ENCODE data around the gene ATG16L1.
A peak's percentile ranks its signal among the peaks of the same experiment; 100 is the strongest.

ATG16L1 gene

GRCh38 chr2:233261819-233262555 is 10.5 kb downstream of the ATG16L1 start:
- no peak for DNase-seq

DNA sequence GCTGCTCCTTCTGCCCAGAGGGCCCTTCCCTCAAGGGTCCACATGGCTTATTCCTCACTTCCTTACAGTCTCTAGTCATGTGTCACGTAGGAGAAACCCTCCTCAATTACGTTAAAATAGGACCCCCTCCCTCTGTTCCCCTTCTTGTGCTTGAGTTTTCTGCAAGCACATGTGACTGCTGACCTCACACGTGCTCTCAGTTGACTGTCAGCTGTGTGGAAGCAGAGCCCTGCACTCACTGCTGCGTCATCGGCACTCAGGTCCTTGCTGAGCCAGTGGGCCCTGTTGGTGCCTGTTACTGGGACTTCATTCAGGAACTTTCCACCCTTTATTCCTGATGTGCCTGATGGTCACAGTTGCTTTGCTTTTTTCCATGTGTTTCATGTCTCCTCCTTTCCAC is 11.1 kb downstream of the ATG16L1 start:
- DNase-seq = no peak

DNA sequence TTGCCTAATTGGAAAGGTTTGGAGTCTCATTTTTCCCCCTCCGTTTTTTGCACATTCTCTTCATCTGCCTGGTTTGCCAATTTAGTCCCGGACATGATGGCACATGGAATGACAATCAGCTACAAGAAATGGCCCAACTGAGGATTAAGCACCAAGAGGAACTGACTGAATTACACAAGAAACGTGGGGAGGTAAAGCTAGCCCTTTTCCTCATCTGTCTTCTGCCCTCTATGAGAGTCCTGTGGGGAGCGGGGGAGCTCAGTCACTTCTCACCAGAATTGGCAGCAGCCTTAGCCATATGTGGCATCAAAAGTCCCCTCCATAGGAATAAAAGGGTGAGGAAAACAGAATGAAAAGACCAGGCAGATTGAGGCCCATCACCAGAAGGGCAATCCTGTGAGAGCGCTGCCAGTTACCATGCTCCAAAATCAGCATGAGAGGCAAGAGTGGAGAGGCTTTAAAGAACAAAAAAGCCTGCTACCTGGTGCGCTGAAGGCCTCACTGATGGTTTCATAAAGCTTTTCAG is 11.6 kb downstream of the ATG16L1 start:
- DNase-seq = no peak

- DNase-seq = no peak
Measured at GRCh38 chr2:233264667-233265066, 13.2 kb downstream of the ATG16L1 start.

DNA sequence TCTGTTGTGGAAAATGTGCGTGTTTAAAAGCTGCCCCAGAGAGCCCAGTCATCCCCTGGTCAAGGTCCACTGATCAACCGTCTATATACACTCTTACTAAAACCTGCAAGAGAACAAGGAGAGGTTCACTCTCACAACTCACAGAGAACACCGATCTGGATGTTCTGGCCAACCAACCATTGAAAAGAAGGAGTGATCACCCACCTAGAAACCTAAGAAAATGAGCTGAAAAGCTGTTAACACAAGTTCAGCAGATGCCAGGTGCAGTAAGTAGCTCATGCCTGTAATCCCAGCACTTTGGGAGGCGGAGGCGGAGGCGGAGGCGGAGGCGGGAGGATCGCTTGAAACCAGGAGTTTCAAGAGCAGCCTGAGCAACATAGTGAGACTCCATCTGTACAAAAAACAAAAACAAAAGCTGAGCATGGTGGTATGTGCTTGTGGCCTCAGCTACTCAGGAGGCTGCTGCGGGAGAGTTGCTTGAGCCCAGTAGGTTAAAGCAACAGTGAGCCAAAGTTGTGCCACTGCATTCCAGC is 14.5 kb downstream of the ATG16L1 start:
- no peak for DNase-seq

DNA sequence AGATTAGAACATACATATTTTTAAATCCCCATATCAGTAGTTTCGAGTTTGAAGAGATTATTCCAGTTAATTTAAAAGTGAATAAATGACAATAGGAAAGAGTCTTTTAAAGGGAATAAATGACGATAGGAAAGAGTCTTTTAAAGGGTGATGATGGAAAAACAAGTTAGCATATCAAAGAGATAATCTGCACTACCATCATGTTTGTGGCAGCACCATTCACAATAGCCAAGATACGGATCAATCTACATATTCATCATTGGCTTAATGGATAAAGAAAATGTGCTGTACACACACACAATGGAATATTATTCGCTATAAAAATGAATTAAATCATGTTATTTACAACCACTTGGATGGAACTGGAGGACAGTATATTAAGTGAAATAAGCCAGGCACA is 15.0 kb downstream of the ATG16L1 start:
- DNase-seq = no peak

DNA sequence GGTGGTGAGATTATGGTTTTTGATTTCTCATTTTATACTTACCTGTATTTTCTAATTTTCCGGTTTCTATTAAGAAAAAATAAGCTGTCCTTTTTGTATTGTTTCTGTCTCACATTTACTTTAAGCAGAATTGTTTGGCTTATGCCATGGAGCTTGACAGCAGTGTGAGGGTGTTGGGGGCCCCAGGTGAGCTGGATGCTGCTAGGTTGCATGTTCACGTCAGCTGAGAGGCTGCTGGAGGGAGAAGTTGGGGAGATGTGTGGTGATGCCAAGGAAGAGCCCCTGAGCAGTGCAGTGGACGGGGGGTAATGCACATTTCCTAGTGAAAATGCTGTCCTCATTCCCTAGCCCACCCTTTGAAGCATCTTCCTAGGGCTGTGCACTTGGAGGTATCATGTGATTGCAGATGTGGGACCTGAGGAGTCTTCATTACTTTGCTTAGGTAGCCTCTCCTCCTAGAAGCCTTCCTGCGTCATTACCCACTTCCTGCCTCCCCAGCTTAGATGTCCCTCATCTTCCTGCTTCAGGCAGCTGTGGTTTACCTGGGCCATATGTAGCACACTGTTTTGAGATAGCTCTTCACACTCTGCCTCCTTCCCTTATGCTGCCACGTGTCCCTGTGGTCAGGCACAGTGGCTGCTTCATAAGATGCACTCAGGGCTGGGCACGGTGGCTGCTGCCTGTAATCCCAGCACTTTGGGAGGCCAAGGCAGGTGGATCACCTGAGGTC is 16.2 kb downstream of the ATG16L1 start:
- no peak for DNase-seq

GRCh38 chr2:233270366-233270765 is 18.9 kb downstream of the ATG16L1 start:
- DNase-seq = no peak

DNA sequence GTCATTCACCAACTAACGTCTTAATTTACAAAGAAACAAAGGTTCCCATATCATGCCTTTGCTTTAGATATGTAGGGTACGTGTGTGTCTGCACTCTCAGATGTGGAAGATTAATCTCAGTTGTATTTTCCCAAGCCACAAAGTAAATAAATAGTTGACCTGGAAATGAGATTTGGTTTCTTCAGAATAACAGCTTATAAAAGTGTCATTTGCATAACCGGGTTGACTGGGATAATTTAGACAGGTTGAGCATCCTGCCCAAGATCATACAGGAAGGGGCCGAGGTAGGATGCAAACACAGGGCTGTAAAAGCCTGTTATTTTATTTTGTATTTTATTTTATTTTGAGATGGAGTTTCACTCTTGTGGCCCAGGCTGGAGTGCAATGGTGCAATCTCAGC is 19.5 kb downstream of the ATG16L1 start:
- peak in 1 of 2 experiments; percentile 31 for DNase-seq

DNA sequence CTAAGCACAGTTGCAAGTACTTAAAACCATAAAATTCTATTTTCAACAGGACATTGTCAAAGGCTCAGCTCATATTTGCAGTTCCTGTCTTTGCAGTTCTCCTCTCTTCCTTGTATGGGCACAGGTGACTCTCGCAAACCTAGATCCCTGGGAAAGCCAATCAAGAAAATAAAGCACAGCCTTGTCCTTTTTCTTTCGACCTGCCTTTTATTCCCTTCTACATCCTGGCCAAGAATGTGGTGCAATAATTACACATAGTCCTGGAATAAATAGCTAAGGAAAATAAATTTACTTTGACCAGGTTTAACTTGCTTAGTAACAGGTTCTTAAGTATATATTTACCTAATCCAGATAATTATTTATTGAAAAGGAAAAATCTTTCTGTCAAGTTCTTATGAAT is 20.2 kb downstream of the ATG16L1 start:
- DNase-seq = no peak

GRCh38 chr2:233273120-233273519 is 21.6 kb downstream of the ATG16L1 start:
- no peak for DNase-seq

- no peak for DNase-seq
Measured at GRCh38 chr2:233275223-233275622, 23.8 kb downstream of the ATG16L1 start.

DNA sequence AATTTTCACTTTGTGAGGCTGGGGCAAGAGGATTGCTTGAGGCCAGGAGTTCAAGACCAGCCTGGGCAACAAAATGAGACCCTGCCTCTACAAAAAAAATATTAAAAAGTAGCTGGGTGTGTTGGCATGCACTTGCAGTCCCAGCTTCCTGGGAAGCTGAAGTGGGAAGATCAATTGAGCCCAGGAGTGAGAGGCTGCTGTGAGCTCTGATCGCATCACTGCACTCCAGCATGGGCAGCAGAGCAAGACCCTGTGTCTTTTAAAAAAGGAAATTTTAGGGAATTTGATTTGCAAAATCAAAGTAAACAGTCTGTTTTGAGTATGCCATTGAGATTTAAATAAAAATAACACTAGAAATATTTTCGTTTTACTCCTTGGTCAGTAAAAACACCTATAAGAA is 27.4 kb downstream of the ATG16L1 start:
- no peak for DNase-seq

GRCh38 chr2:233280114-233280693 is 28.7 kb downstream of the ATG16L1 start:
- DNase-seq = no peak

DNA sequence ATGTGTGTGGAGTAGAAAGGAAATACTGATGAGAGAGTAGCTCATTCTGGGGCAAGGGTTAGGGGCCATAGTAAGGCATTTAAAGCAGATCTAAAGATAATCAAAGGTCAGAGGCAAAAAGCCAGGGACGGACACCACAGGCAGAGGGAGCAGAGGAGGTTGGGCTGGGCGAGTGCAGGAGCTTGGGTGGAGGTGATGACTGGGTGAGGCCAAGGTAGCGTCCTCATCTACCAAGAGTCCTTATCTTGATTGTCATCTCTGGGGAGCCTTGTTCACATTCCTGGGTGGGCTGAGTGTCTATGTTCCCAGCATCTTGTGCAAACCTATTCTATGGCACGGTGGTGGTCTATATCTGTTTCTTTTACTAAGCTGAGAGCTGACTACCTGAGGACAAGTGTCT is 30.1 kb downstream of the ATG16L1 start:
- no peak for DNase-seq

DNA sequence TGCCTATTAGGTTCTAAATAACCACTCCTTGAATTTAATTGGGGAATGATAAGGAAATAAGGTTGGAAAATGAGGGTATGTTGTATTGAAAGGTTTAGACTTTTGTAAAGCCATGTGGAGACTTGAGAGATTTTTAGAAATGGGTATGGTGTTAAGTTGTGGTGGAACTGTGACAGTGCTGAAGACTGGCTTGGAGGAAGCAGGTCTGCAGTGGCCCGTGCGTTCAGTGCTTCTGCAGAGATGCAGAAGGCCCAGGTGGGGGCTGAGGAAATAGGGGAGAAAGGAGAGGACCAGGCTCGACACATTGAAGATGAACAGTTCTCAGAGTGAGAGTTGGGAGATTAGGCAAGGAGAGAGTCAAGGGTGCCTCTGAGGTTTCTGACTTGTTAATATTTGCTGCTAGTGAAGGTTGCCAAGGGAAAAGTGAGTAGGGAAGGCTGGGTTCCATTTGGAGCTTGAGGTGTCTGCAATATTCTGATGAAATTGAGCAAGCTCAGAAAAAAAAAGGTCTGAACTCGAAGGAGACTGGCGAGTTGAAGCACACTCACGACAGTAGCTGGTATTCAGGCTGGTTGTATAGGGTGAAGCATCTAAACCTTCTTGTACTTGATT is 30.6 kb downstream of the ATG16L1 start:
- DNase-seq = no peak

DNA sequence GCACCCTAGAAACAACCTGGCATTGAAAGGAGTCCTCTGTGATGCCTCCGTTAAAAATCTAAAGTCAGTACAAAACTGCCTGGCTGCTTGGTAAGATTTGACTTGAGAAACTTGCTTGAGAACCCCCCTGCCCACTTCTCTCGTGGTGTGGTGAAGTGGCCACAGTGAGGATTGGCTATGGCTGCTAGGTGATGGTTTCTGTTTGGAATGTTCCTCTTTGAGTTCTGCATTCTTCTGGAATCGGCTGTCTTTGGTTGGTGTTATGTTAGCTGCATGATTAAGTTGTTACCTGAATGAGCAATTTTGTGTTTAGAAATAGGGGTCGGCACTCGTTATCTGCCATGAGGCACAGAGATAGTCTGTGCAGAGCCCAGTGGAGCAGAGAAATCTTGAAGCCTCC is 34.4 kb downstream of the ATG16L1 start:
- no peak for DNase-seq

DNA sequence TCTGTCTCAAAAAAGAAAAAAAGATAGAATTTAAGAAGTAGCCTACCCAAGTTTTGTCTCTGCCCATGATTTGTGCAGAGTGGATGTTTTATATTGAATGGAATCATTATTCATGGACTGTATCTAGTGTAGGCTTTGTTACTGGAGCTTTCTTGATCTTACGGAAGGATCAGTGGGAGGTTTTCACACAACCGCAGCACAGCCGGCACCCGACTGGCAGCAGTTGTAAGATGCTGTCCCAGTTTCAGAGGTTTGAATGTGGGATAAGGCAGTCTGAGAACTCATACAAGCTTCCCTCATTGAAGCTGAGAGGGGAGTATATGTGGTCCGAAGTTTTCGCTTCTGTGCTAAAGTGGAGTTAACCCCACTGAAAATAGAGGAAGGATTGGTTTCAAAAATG is 36.4 kb downstream of the ATG16L1 start:
- no peak for DNase-seq

GRCh38 chr2:233288663-233289062 is 37.2 kb downstream of the ATG16L1 start:
- DNase-seq = peak; percentile 24 to 51

GRCh38 chr2:233289648-233290047 is 38.2 kb downstream of the ATG16L1 start:
- DNase-seq = no peak

- no peak for DNase-seq
Measured at GRCh38 chr2:233290051-233290845, 38.8 kb downstream of the ATG16L1 start.

- no peak for DNase-seq
Measured at GRCh38 chr2:233295891-233296290, 44.4 kb downstream of the ATG16L1 start.
